Neural progenitor cell (in vitro differentiated cells): ENCODE data around the gene CRYBG3.

Experiments used
- EZH2 ChIP-seq: fragments of 200-600 bp; sonication (generic); IDR thresholded peaks from 2 replicates; pipeline ENCODE4 v1.6.1; 2017; ENCODE audit warnings: antibody characterized with exemption, mild to moderate bottlenecking, moderate library complexity
- EZH2phosphoT487 ChIP-seq: fragments of 200-600 bp; sonication (generic); IDR thresholded peaks from 2 replicates; pipeline ENCODE4 v1.6.1; 2017; ENCODE audit warnings: antibody characterized with exemption
- TF ChIP-seq, protein P1 (sequence below): fragments of 200-600 bp; sonication (generic); IDR thresholded peaks from 2 replicates; pipeline ENCODE4 v1.5.1; 2017; ENCODE audit warnings: antibody characterized with exemption, mild to moderate bottlenecking

DNA sequence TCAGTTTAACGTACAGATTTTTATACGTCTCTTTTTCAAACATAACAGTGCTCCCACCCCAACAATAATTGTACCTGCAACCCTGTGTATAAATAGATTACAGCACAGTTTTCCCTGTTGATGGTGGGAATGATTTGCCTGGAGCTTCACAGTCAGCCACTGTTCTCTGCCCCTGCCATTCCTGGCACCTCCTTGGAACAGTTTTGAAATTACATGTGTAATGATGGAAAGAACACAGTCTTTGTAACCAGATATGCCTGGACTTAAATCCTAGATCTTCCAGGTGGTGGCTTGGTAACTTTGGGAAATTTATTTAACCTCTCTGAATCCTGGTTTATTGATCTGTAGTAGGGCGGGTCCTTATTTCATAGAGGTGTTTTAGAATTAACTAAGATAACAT, 27.0 kb downstream of the CRYBG3 start:
- TF ChIP-seq, protein P1, sequence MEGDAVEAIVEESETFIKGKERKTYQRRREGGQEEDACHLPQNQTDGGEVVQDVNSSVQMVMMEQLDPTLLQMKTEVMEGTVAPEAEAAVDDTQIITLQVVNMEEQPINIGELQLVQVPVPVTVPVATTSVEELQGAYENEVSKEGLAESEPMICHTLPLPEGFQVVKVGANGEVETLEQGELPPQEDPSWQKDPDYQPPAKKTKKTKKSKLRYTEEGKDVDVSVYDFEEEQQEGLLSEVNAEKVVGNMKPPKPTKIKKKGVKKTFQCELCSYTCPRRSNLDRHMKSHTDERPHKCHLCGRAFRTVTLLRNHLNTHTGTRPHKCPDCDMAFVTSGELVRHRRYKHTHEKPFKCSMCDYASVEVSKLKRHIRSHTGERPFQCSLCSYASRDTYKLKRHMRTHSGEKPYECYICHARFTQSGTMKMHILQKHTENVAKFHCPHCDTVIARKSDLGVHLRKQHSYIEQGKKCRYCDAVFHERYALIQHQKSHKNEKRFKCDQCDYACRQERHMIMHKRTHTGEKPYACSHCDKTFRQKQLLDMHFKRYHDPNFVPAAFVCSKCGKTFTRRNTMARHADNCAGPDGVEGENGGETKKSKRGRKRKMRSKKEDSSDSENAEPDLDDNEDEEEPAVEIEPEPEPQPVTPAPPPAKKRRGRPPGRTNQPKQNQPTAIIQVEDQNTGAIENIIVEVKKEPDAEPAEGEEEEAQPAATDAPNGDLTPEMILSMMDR: no peak
- no peak for TF ChIP-seq EZH2
- TF ChIP-seq EZH2phosphoT487: no peak
